Measurements from ENCODE around the gene ESPNL. TPM values are rescaled to one million over a fixed set of nuclear protein-coding genes. Genes with fewer than 3 reads are reported as not detected.

Gene ESPNL
- total RNA-seq, 3 donors from 2014 or later = 0.23 to 0.63 (median 0.47) TPM

GRCh38 chr2:238095143-238095542, 5.0 kb upstream of the ESPNL start:
- no peak for ATAC-seq

GRCh38 chr2:238096311-238097011, 3.7 kb upstream of the ESPNL start:
- no peak for TF ChIP-seq CTCF (IDR thresholded peaks at IDR 0.05)
- Histone ChIP-seq H3K4me1 (ENCODE audit: low read depth) (peaks cover 3% of the 10 kb centered on the region), H3K9me3 (no peaks in the 10 kb centered on the region), H3K4me3 (no peak overlapping the region), H3K36me3 (ENCODE audit: low read depth) (no peaks in the 10 kb centered on the region)
- DNase-seq (no peak), ATAC-seq (no peak)
- intact Hi-C loops (cut with DNase I, micrococcal nuclease) = no loop called here

More at GRCh38 chr2:238095143-238095542, 5.0 kb upstream of the ESPNL start:
- Histone ChIP-seq H3K4me3 (no peak overlapping the region), H3K4me1 (ENCODE audit: low read depth) (peaks cover 3% of the 10 kb centered on the region), H3K9me3 (no peaks in the 10 kb centered on the region), H3K36me3 (ENCODE audit: low read depth) (no peaks in the 10 kb centered on the region)
- intact Hi-C loops (cut with DNase I, micrococcal nuclease) = no loop called here
- DNase-seq = no peak
- no peak for TF ChIP-seq CTCF (IDR thresholded peaks at IDR 0.05)

GRCh38 chr2:238097201-238097987, 2.7 kb upstream of the ESPNL start:
- H3K36me3 ChIP-seq (ENCODE audit: low read depth) = no peaks in the 10 kb centered on the region
- no peak for TF ChIP-seq CTCF (IDR thresholded peaks at IDR 0.05)
- no peaks in the 10 kb centered on the region for H3K9me3 ChIP-seq
- ATAC-seq = no peak
- H3K4me3 ChIP-seq = no peak overlapping the region
- intact Hi-C loops (cut with DNase I, micrococcal nuclease) = no loop called here
- DNase-seq = no peak
- H3K4me1 ChIP-seq (ENCODE audit: low read depth) = peaks cover 3% of the 10 kb centered on the region

GRCh38 chr2:238097988-238098871, 1.9 kb upstream of the ESPNL start:
- peak; percentile 98 for ATAC-seq
- intact Hi-C loops (cut with DNase I, micrococcal nuclease) = no loop called here
- Histone ChIP-seq H3K36me3 (ENCODE audit: low read depth) (no peaks in the 10 kb centered on the region), H3K9me3 (no peaks in the 10 kb centered on the region), H3K4me1 (ENCODE audit: low read depth) (peaks cover 3% of the 10 kb centered on the region), H3K4me3 (no peak overlapping the region)
- TF ChIP-seq CTCF (IDR thresholded peaks at IDR 0.05) = no peak
- peak; percentile 78 to 87 (median 85) for DNase-seq

- Histone ChIP-seq H3K36me3 (ENCODE audit: low read depth) (no peaks in the 10 kb centered on the region), H3K9me3 (no peaks in the 10 kb centered on the region), H3K4me3 (no peak overlapping the region), H3K4me1 (ENCODE audit: low read depth) (peaks cover 3% of the 10 kb centered on the region)
- ATAC-seq = peak; percentile 48
- intact Hi-C loops (cut with DNase I, micrococcal nuclease) = no loop called here
- no peak for TF ChIP-seq CTCF (IDR thresholded peaks at IDR 0.05)
- peak in 2 of 3 donors; percentile 66 to 71 for DNase-seq
Measured at GRCh38 chr2:238098901-238099713, 1.0 kb upstream of the ESPNL start.

Measured in mucosa of descending colon (tissue), 3 donors.